Activated naive CD4-positive, alpha-beta T cell treated with anti-CD3 and anti-CD28 coated beads, Interleukin-2, amount 50 U/mL, for 16 hours (primary cell): ENCODE data around the gene NRDC.
"Not testable (repeated sequence)": the region's sequence is repeated elsewhere in the genome, so short reads cannot be mapped to it uniquely, and the experiment has no call there.

ENCODE experiments used
- DNase-seq: peaks from one replicate; pipeline ENCODE4 v3.0.0-alpha.2; 2020

The NRDC gene

GRCh38 chr1:51877434-51878307 lies 856 bp downstream of the NRDC start:
- DNase-seq = no peak

- no peak for DNase-seq
Observed at GRCh38 chr1:51875836-51876235, 2.7 kb downstream of the NRDC start.

GRCh38 chr1:51875291-51875772 lies 3.2 kb downstream of the NRDC start:
- DNase-seq = no peak

GRCh38 chr1:51873270-51873669 lies 5.3 kb downstream of the NRDC start:
- not testable (repeated sequence) for DNase-seq

- DNase-seq = no peak
Observed at GRCh38 chr1:51871351-51871975, 7.1 kb downstream of the NRDC start.

- DNase-seq = no peak
Observed at GRCh38 chr1:51870603-51871350, 7.8 kb downstream of the NRDC start.

GRCh38 chr1:51867479-51868232 lies 10.9 kb downstream of the NRDC start:
- no peak for DNase-seq

GRCh38 chr1:51863384-51863783 lies 15.1 kb downstream of the NRDC start:
- no peak for DNase-seq

GRCh38 chr1:51861669-51862068 lies 16.9 kb downstream of the NRDC start:
- no peak for DNase-seq

- no peak for DNase-seq
Observed at GRCh38 chr1:51859735-51860134, 18.8 kb downstream of the NRDC start.

- no peak for DNase-seq
Observed at GRCh38 chr1:51859333-51859732, 19.2 kb downstream of the NRDC start.

- no peak for DNase-seq
Observed at GRCh38 chr1:51858892-51859291, 19.6 kb downstream of the NRDC start.

GRCh38 chr1:51856745-51857144 lies 21.8 kb downstream of the NRDC start:
- DNase-seq = no peak

- DNase-seq = no peak
Observed at GRCh38 chr1:51855624-51856023, 22.9 kb downstream of the NRDC start.

- no peak for DNase-seq
Observed at GRCh38 chr1:51853360-51853759, 25.2 kb downstream of the NRDC start.

- DNase-seq = no peak
Observed at GRCh38 chr1:51851882-51852396, 26.6 kb downstream of the NRDC start.

GRCh38 chr1:51850420-51851223 lies 27.9 kb downstream of the NRDC start:
- DNase-seq = no peak

- no peak for DNase-seq
Observed at GRCh38 chr1:51847294-51847920, 31.1 kb downstream of the NRDC start.

- DNase-seq = no peak
Observed at GRCh38 chr1:51843948-51844347, 34.6 kb downstream of the NRDC start.

GRCh38 chr1:51842261-51842660 lies 36.3 kb downstream of the NRDC start:
- no peak for DNase-seq
